HuH-7 (cell line): ENCODE data around the gene FGD1.

ENCODE experiments used
- DNase-seq: peaks from one replicate; pipeline ENCODE4 v3.0.0; 2011; ENCODE audit warnings: low spot score

Gene FGD1

GRCh38 chrX:54397113-54397512, 98.9 kb downstream of the FGD1 start:
- no peak for DNase-seq
